ENCODE data around the gene SGSM1. TPM values are rescaled to one million over a fixed set of nuclear protein-coding genes. Genes with fewer than 3 reads are reported as not detected.

Gene SGSM1

GRCh38 chr22:24976442-24977218 is 170.6 kb downstream of the SGSM1 start:
- Histone ChIP-seq H2BK5ac (ENCODE audit: low read depth, low read length, poor library complexity, severe bottlenecking) (no peak overlapping the region), H3K4me1 (ENCODE audit: control insufficient read depth, insufficient read depth, low read depth, low read length) (peaks cover 7% of the 10 kb centered on the region), H3K36me3 (ENCODE audit: control insufficient read depth in 1 of 2, insufficient read depth in 2 of 2, low read depth in 1 of 2, low read length in 2 of 2) (no peaks in the 10 kb centered on the region), H2AFZ (ENCODE audit: low read depth, low read length) (no peak overlapping the region), H2BK120ac (ENCODE audit: low read depth, low read length) (peak overlapping the region; percentile 56), H3K27me3 (ENCODE audit: control insufficient read depth in 1 of 2, insufficient read depth in 1 of 2, low read length in 2 of 2) (peaks cover 0 to 6% of the 10 kb centered on the region in 2 experiments), H3K79me1 (replicated peaks; ENCODE audit: low read length, poor library complexity, severe bottlenecking) (peaks cover 3% of the 10 kb centered on the region), H3K9me3 (ENCODE audit: control insufficient read depth, low read length) (no peaks in the 10 kb centered on the region), H2AK5ac (ENCODE audit: low read length, severe bottlenecking) (no peak overlapping the region), H3K14ac (ENCODE audit: low read length in 2 of 2) (peak overlapping the region in 1 of 2 experiments; percentile 37), H4K8ac (ENCODE audit: low read length) (peak overlapping the region; percentile 90), H3K18ac (ENCODE audit: low read depth in 1 of 2, low read length in 2 of 2) (peak overlapping the region; percentile 67 to 69), H4K91ac (ENCODE audit: low read length) (peak overlapping the region; percentile 88), H3K4me2 (ENCODE audit: low read length, poor library complexity, severe bottlenecking) (no peak overlapping the region), H3K4ac (ENCODE audit: low read depth in 1 of 2, low read length in 2 of 2) (peak overlapping the region; percentile 60 to 64), H2BK12ac (ENCODE audit: low read length in 2 of 2) (peak overlapping the region; percentile 18 to 82), H3K23ac (ENCODE audit: low read length in 2 of 2) (no peak overlapping the region), H3K4me3 (ENCODE audit: insufficient read depth in 1 of 2, low read depth in 1 of 2, low read length in 2 of 2) (peak overlapping the region in 1 of 2 experiments; percentile 63), H3K9ac (ENCODE audit: low read length) (peak overlapping the region; percentile 68), H3K27ac (ENCODE audit: low read length, poor library complexity, severe bottlenecking) (no peak overlapping the region), H2BK15ac (ENCODE audit: low read depth, poor library complexity, severe bottlenecking) (peak overlapping the region; percentile 75)
- no peak for DNase-seq
- WGBS, result 93% methylated on average over 18 of the region's 18 CpGs

Small RNA genes lying within 50 kb of the gene (small RNA-seq; reads per million reads assigned to genes)
- not detected for gene RF00275 (ENCODE audit: low read depth)

All from mesenchymal stem cell (in vitro differentiated cells and primary cell).